CD4-positive, CD25-positive, alpha-beta regulatory T cell (primary cell): ENCODE data around the gene DISP2. TPM values are rescaled to one million over a fixed set of nuclear protein-coding genes. Genes with fewer than 3 reads are reported as not detected.
A peak's percentile ranks its signal among the peaks of the same experiment; 100 is the strongest.

Experiments
- ATAC-seq, 2 donors: fragments of 150-1000 bp; cut with Tn5 transposase; one replicate each; pipeline ENCODE4 v1.10.0; 2021; ENCODE audit warnings: low read depth in 2 of 2, moderate number of reproducible peaks in 2 of 2, moderate library complexity in 1 of 2
- DNase-seq, 3 donors: peaks; one replicate each; pipeline versions ENCODE4 v3.0.0 to v3.0.0-alpha.2; 2012 to 2022; ENCODE audit warnings: mixed read lengths in 1 of 3
- H3K27ac ChIP-seq: one replicate; pipeline ENCODE4 v1.7.0; 2013; ENCODE audit warnings: mild to moderate bottlenecking, low read length; ENCODE audit not compliant: insufficient read depth, poor library complexity, severe bottlenecking
- H3K27me3 ChIP-seq: one replicate; pipeline ENCODE4 v1.7.0; 2013; ENCODE audit warnings: low read length; ENCODE audit not compliant: control insufficient read depth, insufficient read depth
- H3K36me3 ChIP-seq: one replicate; pipeline ENCODE4 v1.7.0; 2013; ENCODE audit warnings: mild to moderate bottlenecking, low read length, moderate library complexity; ENCODE audit not compliant: control insufficient read depth, insufficient read depth
- H3K4me1 ChIP-seq: 2 replicates; pipeline ENCODE4 v1.7.0; 2013; ENCODE audit warnings: mild to moderate bottlenecking, low read length; ENCODE audit not compliant: insufficient read depth, control insufficient read depth, poor library complexity, severe bottlenecking
- H3K4me3 ChIP-seq: one replicate; pipeline ENCODE4 v1.7.0; 2013; ENCODE audit warnings: low read depth, mild to moderate bottlenecking, low read length, moderate library complexity
- H3K9me3 ChIP-seq, 2 experiments: 1 replicate in 1 of 2; 2 replicates in 1 of 2; pipeline ENCODE4 v1.7.0; 2013; ENCODE audit warnings: low read length in 2 of 2, mild to moderate bottlenecking in 1 of 2, moderate library complexity in 1 of 2; ENCODE audit not compliant: control insufficient read depth in 2 of 2
- H3K27ac Mint-ChIP-seq, 3 donors: one replicate each; pipeline ENCODE4 v1.8.0; 2020 to 2022; ENCODE audit warnings: mild to moderate bottlenecking in 3 of 3, mixed read lengths in 3 of 3, moderate library complexity in 2 of 3
- H3K27me3 Mint-ChIP-seq: one replicate; pipeline ENCODE4 v1.8.0; 2022; ENCODE audit warnings: mild to moderate bottlenecking, mixed read lengths
- H3K36me3 Mint-ChIP-seq: one replicate; pipeline ENCODE4 v1.8.0; 2020; ENCODE audit warnings: mixed read lengths
- H3K4me1 Mint-ChIP-seq, 4 donors: one replicate each; pipeline ENCODE4 v1.8.0; 2020 to 2022; ENCODE audit warnings: mixed read lengths in 4 of 4, mild to moderate bottlenecking in 1 of 4
- H3K4me3 Mint-ChIP-seq, 4 donors: one replicate each; pipeline ENCODE4 v1.8.0; 2020 to 2022; ENCODE audit warnings: mild to moderate bottlenecking in 4 of 4, mixed read lengths in 4 of 4, moderate library complexity in 3 of 4
- H3K9me3 Mint-ChIP-seq, 7 donors: one replicate each; pipeline ENCODE4 v1.8.0; 2020 to 2022; ENCODE audit warnings: mixed read lengths in 7 of 7, mild to moderate bottlenecking in 3 of 7, moderate library complexity in 2 of 7
- polyA plus RNA-seq, 4 donors: library from polyadenylated mRNA; unstranded; fragments of 300-500 nt; fragmentation: Illumina TruSeq; gene quantifications; one replicate each; pipeline ENCODE4 v1.2.3, GENCODE V29; 2021
- total RNA-seq: library from RNA; stranded (reverse); gene quantifications from one replicate; pipeline ENCODE4 v1.2.3, GENCODE V29; 2022

Gene DISP2
- total and polyA plus RNA-seq, 5 donors from 2014 or later, result 0.10 to 0.54 (median 0.22) TPM

GRCh38 chr15:40314723-40315276, 43.2 kb upstream of the DISP2 start:
- Histone ChIP-seq H3K4me1 (no peaks in the 10 kb centered on the region), H3K36me3 (no peaks in the 10 kb centered on the region), H3K27me3 (peaks cover 13% of the 10 kb centered on the region), H3K27ac (no peak overlapping the region), H3K9me3 (no peaks in the 10 kb centered on the region), H3K4me3 (no peak overlapping the region)
- H3K27me3 Mint-ChIP-seq, result peaks cover 30% of the 10 kb centered on the region
- H3K27ac Mint-ChIP-seq, result no peak overlapping the region
- H3K9me3 Mint-ChIP-seq, result no peaks in the 10 kb centered on the region
- DNase-seq (no peak), ATAC-seq (no peak)
- H3K4me3 Mint-ChIP-seq, result peak overlapping the region in 1 of 4 donors; percentile 24
- H3K36me3 Mint-ChIP-seq, result no peaks in the 10 kb centered on the region
- peaks cover 3 to 7% (median 5%) of the 10 kb centered on the region in 4 donors for H3K4me1 Mint-ChIP-seq

- Histone ChIP-seq H3K4me3 (no peak overlapping the region), H3K27me3 (peaks cover 16% of the 10 kb centered on the region), H3K27ac (no peak overlapping the region), H3K36me3 (no peaks in the 10 kb centered on the region), H3K4me1 (peaks cover 5% of the 10 kb centered on the region), H3K9me3 (no peaks in the 10 kb centered on the region)
- peaks cover 7 to 14% (median 8%) of the 10 kb centered on the region in 4 donors for H3K4me1 Mint-ChIP-seq
- peak overlapping the region in 1 of 3 donors; percentile 85 for H3K27ac Mint-ChIP-seq
- peaks cover 38% of the 10 kb centered on the region for H3K27me3 Mint-ChIP-seq
- no peaks in the 10 kb centered on the region for H3K9me3 Mint-ChIP-seq
- H3K36me3 Mint-ChIP-seq, result no peaks in the 10 kb centered on the region
- ATAC-seq (no peak), DNase-seq (no peak)
- no peak overlapping the region for H3K4me3 Mint-ChIP-seq
Measured at GRCh38 chr15:40316931-40317330, 41.1 kb upstream of the DISP2 start.

- Mint-ChIP-seq H3K9me3 (no peaks in the 10 kb centered on the region), H3K27ac (no peak overlapping the region), H3K36me3 (no peaks in the 10 kb centered on the region), H3K27me3 (peaks cover 38% of the 10 kb centered on the region), H3K4me1 (peaks cover 7 to 15% (median 8%) of the 10 kb centered on the region in 4 donors), H3K4me3 (no peak overlapping the region)
- peaks cover 5% of the 10 kb centered on the region for H3K4me1 ChIP-seq
- ATAC-seq, result no peak
- no peak for DNase-seq
- H3K4me3 ChIP-seq, result no peak overlapping the region
- no peak overlapping the region for H3K27ac ChIP-seq
- H3K36me3 ChIP-seq, result no peaks in the 10 kb centered on the region
- no peaks in the 10 kb centered on the region for H3K9me3 ChIP-seq
- peaks cover 16% of the 10 kb centered on the region for H3K27me3 ChIP-seq
Measured at GRCh38 chr15:40317580-40317979, 40.4 kb upstream of the DISP2 start.

- H3K27ac ChIP-seq, result no peak overlapping the region
- peaks cover 12 to 26% (median 18%) of the 10 kb centered on the region in 4 donors for H3K4me1 Mint-ChIP-seq
- peak overlapping the region in 1 of 4 donors; percentile 37 for H3K4me3 Mint-ChIP-seq
- no peaks in the 10 kb centered on the region for H3K9me3 ChIP-seq
- no peaks in the 10 kb centered on the region for H3K9me3 Mint-ChIP-seq
- peaks cover 24% of the 10 kb centered on the region for H3K4me1 ChIP-seq
- H3K27ac Mint-ChIP-seq, result no peak overlapping the region
- no peaks in the 10 kb centered on the region for H3K36me3 ChIP-seq
- no peak for DNase-seq
- no peak overlapping the region for H3K4me3 ChIP-seq
- ATAC-seq, result no peak
- peaks cover 13% of the 10 kb centered on the region for H3K27me3 ChIP-seq
- H3K36me3 Mint-ChIP-seq, result no peaks in the 10 kb centered on the region
- H3K27me3 Mint-ChIP-seq, result peaks cover 46% of the 10 kb centered on the region
Measured at GRCh38 chr15:40320409-40320808, 37.6 kb upstream of the DISP2 start.

GRCh38 chr15:40320931-40321371, 37.1 kb upstream of the DISP2 start:
- Mint-ChIP-seq H3K27ac (peak overlapping the region in 1 of 3 donors; percentile 54), H3K9me3 (no peaks in the 10 kb centered on the region), H3K27me3 (peaks cover 40% of the 10 kb centered on the region), H3K4me3 (peak overlapping the region; percentile 9 to 95 (median 46)), H3K36me3 (no peaks in the 10 kb centered on the region), H3K4me1 (peaks cover 12 to 32% (median 22%) of the 10 kb centered on the region in 4 donors)
- H3K9me3 ChIP-seq, result no peaks in the 10 kb centered on the region
- ATAC-seq (peak; percentile 25 to 32), DNase-seq (peak; percentile 43 to 77 (median 71))
- H3K4me1 ChIP-seq, result peaks cover 24% of the 10 kb centered on the region
- H3K4me3 ChIP-seq, result no peak overlapping the region
- H3K36me3 ChIP-seq, result no peaks in the 10 kb centered on the region
- peaks cover 13% of the 10 kb centered on the region for H3K27me3 ChIP-seq
- peak overlapping the region; percentile 1 for H3K27ac ChIP-seq

GRCh38 chr15:40322531-40323238, 35.3 kb upstream of the DISP2 start:
- H3K27ac Mint-ChIP-seq, result peak overlapping the region; percentile 38 to 62 (median 60)
- Histone ChIP-seq H3K36me3 (no peaks in the 10 kb centered on the region), H3K27me3 (peaks cover 10% of the 10 kb centered on the region), H3K9me3 (no peaks in the 10 kb centered on the region), H3K4me1 (peaks cover 24% of the 10 kb centered on the region), H3K27ac (peak overlapping the region; percentile 60), H3K4me3 (peak overlapping the region; percentile 51)
- peaks cover 12 to 38% (median 23%) of the 10 kb centered on the region in 4 donors for H3K4me1 Mint-ChIP-seq
- H3K4me3 Mint-ChIP-seq, result peak overlapping the region; percentile 65 to 92 (median 87)
- DNase-seq, result no peak
- ATAC-seq, result no peak
- H3K9me3 Mint-ChIP-seq, result no peaks in the 10 kb centered on the region
- H3K36me3 Mint-ChIP-seq, result no peaks in the 10 kb centered on the region
- H3K27me3 Mint-ChIP-seq, result peaks cover 27% of the 10 kb centered on the region

GRCh38 chr15:40323239-40323952, 34.6 kb upstream of the DISP2 start, which contains the start of gene INAFM2:
INAFM2 (plus strand) TSS chr15:40323692; CDS start chr15:40324056, 364 bp downstream.
- Mint-ChIP-seq H3K4me1 (peaks cover 17 to 38% (median 23%) of the 10 kb centered on the region in 4 donors), H3K9me3 (no peaks in the 10 kb centered on the region), H3K27ac (peak within 1 kb of the TSS; percentile 38 to 60 (median 55)), H3K36me3 (no peaks in the 10 kb centered on the region), H3K27me3 (peaks cover 22% of the 10 kb centered on the region), H3K4me3 (peak within 1 kb of the TSS; percentile 85 to 93 (median 92))
- peak; percentile 92 for ATAC-seq
- Histone ChIP-seq H3K36me3 (no peaks in the 10 kb centered on the region), H3K4me1 (peaks cover 24% of the 10 kb centered on the region), H3K27me3 (peaks cover 8% of the 10 kb centered on the region), H3K9me3 (no peaks in the 10 kb centered on the region), H3K27ac (peak within 1 kb of the TSS; percentile 60), H3K4me3 (peak within 1 kb of the TSS; percentile 51)
- peak; percentile 84 to 95 (median 90) for DNase-seq
